Ovary (tissue), 9 donors: Measurements from ENCODE around the gene GAL3ST2. TPM values are rescaled to one million over a fixed set of nuclear protein-coding genes. Genes with fewer than 3 reads are reported as not detected.

Source experiments
- DNase-seq, 5 donors: peaks; one replicate each; pipeline ENCODE4 v3.0.0-alpha.2; 2019 to 2020
- H3K27ac ChIP-seq, 2 donors: fragments of 200-600 bp; one replicate each; pipeline versions ENCODE4 v1.5.1 to v1.8.0; 2019 to 2022
- H3K27me3 ChIP-seq: fragments of 200-600 bp; one replicate; pipeline ENCODE4 v1.8.0; 2022
- H3K36me3 ChIP-seq: fragments of 200-600 bp; sonication (generic); one replicate; pipeline ENCODE4 v1.5.1; 2019
- H3K4me1 ChIP-seq: one replicate; pipeline ENCODE4 v1.8.1; 2013; ENCODE audit warnings: mild to moderate bottlenecking, moderate library complexity; ENCODE audit not compliant: insufficient read depth
- H3K4me3 ChIP-seq: fragments of 200-600 bp; sonication (generic); one replicate; pipeline ENCODE4 v1.5.1; 2017
- H3K9me3 ChIP-seq, 2 donors: fragments of 200-600 bp in 1 of 2; sonication (generic) in 1 of 2; one replicate each; pipeline versions ENCODE4 v1.5.1 to v1.8.1; 2013 to 2019; ENCODE audit warnings: mild to moderate bottlenecking in 1 of 2, moderate library complexity in 1 of 2
- EP300 ChIP-seq: sonication (generic); formaldehyde crosslinking; IDR thresholded peaks from one replicate; pipeline ENCODE4 v1.6.1; 2017; ENCODE audit warnings: antibody characterized with exemption
- POLR2A ChIP-seq: fragments of 450-650 bp; IDR thresholded peaks from one replicate; pipeline ENCODE4 v1.6.1; 2017; ENCODE audit warnings: antibody characterized with exemption, mild to moderate bottlenecking, moderate library complexity
- WGBS, 3 donors: extraction: QIAGEN DNeasy Blood & Tissue Kit in 1 of 3; methylation state at CpG; one replicate each; pipeline versions ENCODE4 v1.1.5 to v1.1.7; 2013 to 2017; 5-methylcytosine and 5-hydroxymethylcytosine counted together
- intact Hi-C, 4 donors: fragments of 100-400 bp; cut with DNase I; formaldehyde crosslinking; loops; one replicate each; pipeline versions ENCODE4 v1.11.0 to v1.15.1; 2022 to 2023
- polyA plus RNA-seq, 2 donors: library from polyadenylated mRNA; stranded (reverse); fragments of 200-250 nt in 1 of 2; fragments of 350-450 nt in 1 of 2; fragmentation: Illumina TruSeq in 1 of 2; extraction: RNeasy Lipid Tissue Mini Kit (QIAGEN cat#74804) in 1 of 2; gene quantifications; one replicate each; pipeline ENCODE4 v1.2.3, GENCODE V29; 2013 to 2014
- total RNA-seq, 7 donors: library from RNA; depleted of rRNA in 2 of 7; stranded (reverse); fragments of >200 nt in 2 of 7; fragmentation: NEBNext Ultra II Directional in 3 of 7; extraction: Animal tissue kit (Norgen Biotek cat#: 25700) in 3 of 7; gene quantifications; one replicate each; pipeline versions ENCODE4 v1.1.0 to v1.2.4, GENCODE V29; 2016 to 2023
- TF ChIP-seq, protein P1 (sequence below), 3 donors: fragments of 450-650 bp in 2 of 3; fragments of 200-600 bp in 1 of 3; IDR thresholded peaks; one replicate each; pipeline versions ENCODE4 v1.5.1 to v1.8.0; 2016 to 2022; ENCODE audit warnings: antibody characterized with exemption in 3 of 3, mild to moderate bottlenecking in 1 of 3
- donor health status: DM: no; HTN: no; CAD: no; lungs with moderate emphysema.
- donor health status: DM: no; HTN: no; CAD: no.
- donor health status: Bipolar disorder and iron deficiency.
- donor health status: DM: yes; HTN: yes; CAD: no.
- donor health status: DM: no; HTN: no; CAD: no.
- donor health status: DM: yes; HTN: yes; CAD: no.

GAL3ST2 gene
- total and polyA plus RNA-seq, 9 donors: 0.05 to 4.3 (median 0.57) TPM; not detected in 3

DNA sequence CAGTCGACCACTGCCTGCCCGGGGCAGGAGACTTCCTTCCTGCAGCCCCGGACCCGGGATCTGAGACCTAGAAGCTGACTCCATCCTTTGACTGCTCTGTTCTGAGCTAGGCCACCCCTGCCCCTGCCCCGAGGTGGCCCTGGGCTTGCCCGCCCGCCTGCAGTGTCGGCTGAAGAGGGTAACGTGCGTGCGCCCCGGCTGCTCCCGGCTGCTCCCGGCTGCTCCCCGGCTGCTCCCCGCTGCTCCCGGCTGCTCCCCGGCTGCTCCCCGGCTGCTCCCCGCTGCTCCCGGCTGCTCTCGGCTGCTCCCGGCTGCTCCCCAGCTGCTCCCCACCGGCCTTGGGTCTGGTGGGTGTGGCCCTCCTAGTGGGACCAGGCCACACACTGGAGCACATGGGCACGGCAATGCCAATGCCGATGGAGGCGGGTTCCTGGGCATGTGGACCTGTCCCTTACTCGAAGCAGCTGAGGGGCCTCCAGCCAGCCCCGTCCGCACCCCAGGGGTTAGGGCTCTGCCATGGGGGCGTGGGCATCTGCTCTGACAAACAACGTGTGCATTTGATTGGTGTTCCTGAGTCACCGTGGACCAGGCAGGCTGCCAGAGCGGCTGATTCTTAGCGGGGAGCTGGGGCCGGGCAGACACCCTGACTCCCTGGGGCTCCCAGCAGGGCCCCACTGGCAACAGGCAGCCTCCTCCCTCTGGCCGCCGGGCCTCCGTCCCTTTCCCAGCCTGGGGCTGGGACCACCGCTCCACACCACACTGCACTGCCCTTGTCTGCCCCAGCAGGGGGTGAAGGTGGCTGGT is 2.0 kb upstream of the GAL3ST2 start:
- TF ChIP-seq POLR2A (no peak), EP300 (no peak)
- TF ChIP-seq, protein P1, sequence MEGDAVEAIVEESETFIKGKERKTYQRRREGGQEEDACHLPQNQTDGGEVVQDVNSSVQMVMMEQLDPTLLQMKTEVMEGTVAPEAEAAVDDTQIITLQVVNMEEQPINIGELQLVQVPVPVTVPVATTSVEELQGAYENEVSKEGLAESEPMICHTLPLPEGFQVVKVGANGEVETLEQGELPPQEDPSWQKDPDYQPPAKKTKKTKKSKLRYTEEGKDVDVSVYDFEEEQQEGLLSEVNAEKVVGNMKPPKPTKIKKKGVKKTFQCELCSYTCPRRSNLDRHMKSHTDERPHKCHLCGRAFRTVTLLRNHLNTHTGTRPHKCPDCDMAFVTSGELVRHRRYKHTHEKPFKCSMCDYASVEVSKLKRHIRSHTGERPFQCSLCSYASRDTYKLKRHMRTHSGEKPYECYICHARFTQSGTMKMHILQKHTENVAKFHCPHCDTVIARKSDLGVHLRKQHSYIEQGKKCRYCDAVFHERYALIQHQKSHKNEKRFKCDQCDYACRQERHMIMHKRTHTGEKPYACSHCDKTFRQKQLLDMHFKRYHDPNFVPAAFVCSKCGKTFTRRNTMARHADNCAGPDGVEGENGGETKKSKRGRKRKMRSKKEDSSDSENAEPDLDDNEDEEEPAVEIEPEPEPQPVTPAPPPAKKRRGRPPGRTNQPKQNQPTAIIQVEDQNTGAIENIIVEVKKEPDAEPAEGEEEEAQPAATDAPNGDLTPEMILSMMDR (IDR thresholded peaks at IDR 0.05): no peak
- peak in 3 of 5 donors; percentile 33 to 52 (median 35) for DNase-seq
- intact Hi-C loops: no loop called here
- Histone ChIP-seq H3K27me3 (no peaks in the 10 kb centered on the region), H3K4me3 (no peak overlapping the region), H3K9me3 (no peaks in the 10 kb centered on the region), H3K27ac (no peak overlapping the region), H3K4me1 (peaks cover 3% of the 10 kb centered on the region), H3K36me3 (no peaks in the 10 kb centered on the region)
- 37 to 63% (median 39%) methylated on average over 35 to 40 of the region's 40 CpGs for WGBS, 3 donors

DNA sequence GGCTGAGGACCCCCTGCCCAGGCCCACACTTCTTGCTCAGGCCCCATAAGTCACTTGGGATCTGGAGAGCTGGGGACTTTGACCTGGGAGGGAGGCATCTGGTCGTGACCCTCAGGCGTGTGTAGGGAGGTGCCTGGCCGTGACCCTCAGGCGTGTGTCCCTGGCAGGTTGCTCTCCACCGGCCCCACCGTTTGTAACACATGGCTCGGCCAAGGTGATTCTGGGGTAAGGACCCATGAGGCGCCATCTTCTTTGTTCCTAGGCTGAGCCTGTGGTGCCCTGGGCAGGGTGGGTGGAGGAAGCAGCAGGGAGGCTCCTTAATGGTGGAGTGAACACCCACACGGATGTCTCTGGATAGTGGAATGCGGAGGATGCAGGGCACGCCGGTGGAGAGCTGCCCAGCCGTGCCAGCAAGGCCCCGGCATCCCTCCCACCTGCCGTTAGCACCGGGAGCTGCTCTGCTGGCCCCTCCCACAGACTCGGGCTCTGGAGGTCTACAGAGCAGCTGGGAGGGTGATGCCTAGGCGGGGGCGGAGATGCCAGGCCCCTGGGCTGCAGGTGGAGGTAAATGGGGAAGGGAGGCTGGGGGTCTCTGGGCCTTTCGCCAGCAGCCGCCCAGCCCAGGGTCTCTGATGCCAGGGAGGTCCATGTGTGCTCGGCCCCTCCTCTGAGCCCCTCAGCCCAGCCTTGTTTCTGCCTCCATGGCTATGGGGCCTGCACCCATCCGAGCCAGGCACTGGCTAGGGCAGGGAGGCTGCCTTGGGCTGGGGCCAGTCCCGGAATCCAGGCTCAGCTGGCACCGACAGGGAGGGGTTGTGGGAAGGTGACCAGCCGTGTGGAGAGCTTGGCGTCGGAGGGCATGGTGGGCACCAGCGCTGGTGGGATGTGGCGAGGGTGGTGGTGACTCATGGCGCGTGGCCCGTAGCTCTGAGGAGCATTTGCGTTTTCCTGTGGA is 1.1 kb upstream of the GAL3ST2 start:
- intact Hi-C loops: no loop called here
- TF ChIP-seq POLR2A: no peak
- TF ChIP-seq, protein P1 (IDR thresholded peaks at IDR 0.05): no peak
- no peak for TF ChIP-seq EP300
- no peak overlapping the region for H3K27ac ChIP-seq
- H3K4me3 ChIP-seq: no peak overlapping the region
- DNase-seq: peak in 2 of 5 donors; percentile 15 to 33
- no peaks in the 10 kb centered on the region for H3K9me3 ChIP-seq
- peaks cover 3% of the 10 kb centered on the region for H3K4me1 ChIP-seq
- no peaks in the 10 kb centered on the region for H3K27me3 ChIP-seq
- no peaks in the 10 kb centered on the region for H3K36me3 ChIP-seq
- 39 to 68% (median 41%) methylated on average over 30 to 34 of the region's 34 CpGs for WGBS, 3 donors

DNA sequence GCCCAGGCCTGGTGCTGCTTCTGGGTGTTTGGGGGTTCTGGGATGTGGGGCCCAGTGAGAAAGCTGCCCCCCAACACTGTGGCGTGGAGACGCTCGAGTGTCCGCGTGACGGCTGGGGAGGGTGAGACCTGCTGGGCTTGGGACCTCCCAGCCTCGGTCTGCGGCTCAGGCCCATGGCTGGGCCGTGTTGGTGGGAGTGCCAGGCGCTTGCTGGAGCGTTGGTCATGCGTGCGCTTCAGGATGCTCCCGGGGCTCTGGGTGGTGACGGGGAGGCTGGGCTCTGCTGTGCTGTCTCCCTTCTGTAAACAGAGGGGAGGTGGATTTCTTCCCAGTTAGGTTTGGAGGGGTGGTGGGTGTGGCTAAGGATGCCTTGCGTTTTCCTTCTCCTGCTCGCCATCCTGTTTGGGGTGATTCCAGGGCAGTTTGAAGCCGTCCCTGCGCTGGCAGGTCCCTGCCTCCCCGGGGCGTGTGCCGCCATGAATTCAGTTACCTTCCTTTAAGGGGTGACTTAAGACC is 606 bp downstream of the GAL3ST2 start:
- intact Hi-C loops: no loop called here
- no peaks in the 10 kb centered on the region for H3K27me3 ChIP-seq

More for the DNA sequence above, 606 bp downstream of the GAL3ST2 start:
- 63 to 72% (median 70%) methylated on average over 22 of the region's 22 CpGs for WGBS, 3 donors
- peak overlapping the region; percentile 9 for H3K4me3 ChIP-seq
- peak in 1 of 5 donors; percentile 32 for DNase-seq
- H3K27ac ChIP-seq: no peak overlapping the region
- H3K4me1 ChIP-seq: no peaks in the 10 kb centered on the region
- peaks cover 0 to 3% of the 10 kb centered on the region in 2 donors for H3K9me3 ChIP-seq
- H3K36me3 ChIP-seq: no peaks in the 10 kb centered on the region
- TF ChIP-seq POLR2A: no peak
- no peak for TF ChIP-seq EP300
- TF ChIP-seq, protein P1 (IDR thresholded peaks at IDR 0.05): no peak
